Activated naive CD8-positive, alpha-beta T cell treated with anti-CD3 and anti-CD28 coated beads, Interleukin-2, amount 50 U/mL, for 24 hours (primary cell): Measurements from ENCODE around the gene LRMDA.

Experiments
- ATAC-seq: fragments of 150-1000 bp; cut with Tn5 transposase; one replicate; pipeline ENCODE4 v1.10.0; 2021
- DNase-seq: peaks from one replicate; pipeline ENCODE4 v3.0.0; 2021
- H3K27ac Mint-ChIP-seq: one replicate; pipeline ENCODE4 v1.8.0; 2021; ENCODE audit warnings: mild to moderate bottlenecking, mixed read lengths
- H3K27me3 Mint-ChIP-seq: one replicate; pipeline ENCODE4 v1.8.0; 2021; ENCODE audit warnings: mixed read lengths
- H3K36me3 Mint-ChIP-seq: one replicate; pipeline ENCODE4 v1.8.0; 2021; ENCODE audit warnings: low read depth, mixed read lengths
- H3K4me1 Mint-ChIP-seq: one replicate; pipeline ENCODE4 v1.8.0; 2021; ENCODE audit warnings: mixed read lengths
- H3K4me3 Mint-ChIP-seq: one replicate; pipeline ENCODE4 v1.8.0; 2021; ENCODE audit warnings: mild to moderate bottlenecking, moderate library complexity, mixed read lengths
- H3K9me3 Mint-ChIP-seq: one replicate; pipeline ENCODE4 v1.8.0; 2021; ENCODE audit warnings: mixed read lengths

The LRMDA gene

GRCh38 chr10:76553263-76554032 is 1122.0 kb downstream of the LRMDA start:
- H3K4me1 Mint-ChIP-seq: no peaks in the 10 kb centered on the region
- H3K36me3 Mint-ChIP-seq: no peaks in the 10 kb centered on the region
- ATAC-seq (no peak), DNase-seq (no peak)
- no peak overlapping the region for H3K27ac Mint-ChIP-seq
- no peaks in the 10 kb centered on the region for H3K9me3 Mint-ChIP-seq
- no peaks in the 10 kb centered on the region for H3K27me3 Mint-ChIP-seq
- H3K4me3 Mint-ChIP-seq: no peak overlapping the region

GRCh38 chr10:76554033-76554408 is 1122.6 kb downstream of the LRMDA start:
- Mint-ChIP-seq H3K27me3 (no peaks in the 10 kb centered on the region), H3K36me3 (no peaks in the 10 kb centered on the region), H3K27ac (no peak overlapping the region), H3K4me1 (no peaks in the 10 kb centered on the region), H3K4me3 (no peak overlapping the region), H3K9me3 (no peaks in the 10 kb centered on the region)
- ATAC-seq: no peak
- no peak for DNase-seq

GRCh38 chr10:76554478-76554877 is 1123.1 kb downstream of the LRMDA start:
- H3K27ac Mint-ChIP-seq: no peak overlapping the region
- no peaks in the 10 kb centered on the region for H3K36me3 Mint-ChIP-seq
- H3K4me1 Mint-ChIP-seq: no peaks in the 10 kb centered on the region
- ATAC-seq (no peak), DNase-seq (no peak)
- H3K4me3 Mint-ChIP-seq: no peak overlapping the region
- no peaks in the 10 kb centered on the region for H3K27me3 Mint-ChIP-seq
- H3K9me3 Mint-ChIP-seq: no peaks in the 10 kb centered on the region

- Mint-ChIP-seq H3K9me3 (no peaks in the 10 kb centered on the region), H3K27ac (no peak overlapping the region), H3K27me3 (no peaks in the 10 kb centered on the region), H3K36me3 (no peaks in the 10 kb centered on the region), H3K4me1 (no peaks in the 10 kb centered on the region), H3K4me3 (no peak overlapping the region)
- DNase-seq (no peak), ATAC-seq (no peak)
Measured at GRCh38 chr10:76555067-76555670, 1123.7 kb downstream of the LRMDA start.

GRCh38 chr10:76557366-76557765 is 1125.9 kb downstream of the LRMDA start:
- H3K27me3 Mint-ChIP-seq: no peaks in the 10 kb centered on the region
- no peak for DNase-seq

GRCh38 chr10:76558586-76558985 is 1127.2 kb downstream of the LRMDA start:
- Mint-ChIP-seq H3K4me1 (no peaks in the 10 kb centered on the region), H3K27me3 (no peaks in the 10 kb centered on the region), H3K36me3 (no peaks in the 10 kb centered on the region), H3K9me3 (no peaks in the 10 kb centered on the region), H3K27ac (no peak overlapping the region), H3K4me3 (no peak overlapping the region)
- no peak for ATAC-seq
- DNase-seq: no peak

More at GRCh38 chr10:76557366-76557765, 1125.9 kb downstream of the LRMDA start:
- no peak for ATAC-seq
- Mint-ChIP-seq H3K9me3 (no peaks in the 10 kb centered on the region), H3K36me3 (no peaks in the 10 kb centered on the region), H3K4me1 (no peaks in the 10 kb centered on the region), H3K4me3 (no peak overlapping the region), H3K27ac (no peak overlapping the region)

GRCh38 chr10:76558996-76559891 is 1127.8 kb downstream of the LRMDA start:
- no peak overlapping the region for H3K27ac Mint-ChIP-seq
- DNase-seq (no peak), ATAC-seq (no peak)
- no peaks in the 10 kb centered on the region for H3K27me3 Mint-ChIP-seq
- H3K4me1 Mint-ChIP-seq: no peaks in the 10 kb centered on the region
- H3K36me3 Mint-ChIP-seq: no peaks in the 10 kb centered on the region
- no peak overlapping the region for H3K4me3 Mint-ChIP-seq
- no peaks in the 10 kb centered on the region for H3K9me3 Mint-ChIP-seq

GRCh38 chr10:76559892-76560220 is 1128.4 kb downstream of the LRMDA start:
- Mint-ChIP-seq H3K9me3 (no peaks in the 10 kb centered on the region), H3K4me3 (no peak overlapping the region), H3K36me3 (no peaks in the 10 kb centered on the region), H3K27me3 (no peaks in the 10 kb centered on the region), H3K27ac (no peak overlapping the region), H3K4me1 (no peaks in the 10 kb centered on the region)
- ATAC-seq (no peak), DNase-seq (no peak)

- no peak for DNase-seq
- H3K9me3 Mint-ChIP-seq: no peaks in the 10 kb centered on the region
Measured at GRCh38 chr10:76560338-76560737, 1128.9 kb downstream of the LRMDA start.

GRCh38 chr10:76563286-76563685 is 1131.9 kb downstream of the LRMDA start:
- Mint-ChIP-seq H3K27ac (no peak overlapping the region), H3K36me3 (no peaks in the 10 kb centered on the region)

More at GRCh38 chr10:76560338-76560737, 1128.9 kb downstream of the LRMDA start:
- Mint-ChIP-seq H3K4me1 (no peaks in the 10 kb centered on the region), H3K36me3 (no peaks in the 10 kb centered on the region), H3K27me3 (no peaks in the 10 kb centered on the region), H3K27ac (no peak overlapping the region), H3K4me3 (no peak overlapping the region)
- ATAC-seq: no peak

GRCh38 chr10:76572021-76572420 is 1140.6 kb downstream of the LRMDA start:
- no peak overlapping the region for H3K4me3 Mint-ChIP-seq
- no peaks in the 10 kb centered on the region for H3K4me1 Mint-ChIP-seq
- H3K27me3 Mint-ChIP-seq: no peaks in the 10 kb centered on the region
- no peak for DNase-seq
- no peaks in the 10 kb centered on the region for H3K36me3 Mint-ChIP-seq
- peaks cover 4% of the 10 kb centered on the region for H3K9me3 Mint-ChIP-seq
- ATAC-seq: no peak
- H3K27ac Mint-ChIP-seq: no peak overlapping the region

More at GRCh38 chr10:76563286-76563685, 1131.9 kb downstream of the LRMDA start:
- DNase-seq: no peak
- peaks cover 4% of the 10 kb centered on the region for H3K9me3 Mint-ChIP-seq
- no peaks in the 10 kb centered on the region for H3K27me3 Mint-ChIP-seq
- no peaks in the 10 kb centered on the region for H3K4me1 Mint-ChIP-seq
- H3K4me3 Mint-ChIP-seq: no peak overlapping the region
- ATAC-seq: no peak

- no peaks in the 10 kb centered on the region for H3K27me3 Mint-ChIP-seq
- DNase-seq (no peak), ATAC-seq (no peak)
- no peaks in the 10 kb centered on the region for H3K36me3 Mint-ChIP-seq
- peaks cover 7% of the 10 kb centered on the region for H3K9me3 Mint-ChIP-seq
- H3K27ac Mint-ChIP-seq: no peak overlapping the region
- no peaks in the 10 kb centered on the region for H3K4me1 Mint-ChIP-seq
- no peak overlapping the region for H3K4me3 Mint-ChIP-seq
Measured at GRCh38 chr10:76576276-76576962, 1145.0 kb downstream of the LRMDA start.

- DNase-seq (no peak), ATAC-seq (no peak)
- Mint-ChIP-seq H3K4me1 (no peaks in the 10 kb centered on the region), H3K9me3 (peaks cover 7% of the 10 kb centered on the region), H3K27me3 (no peaks in the 10 kb centered on the region), H3K36me3 (no peaks in the 10 kb centered on the region), H3K4me3 (no peak overlapping the region), H3K27ac (no peak overlapping the region)
Measured at GRCh38 chr10:76577455-76577854, 1146.0 kb downstream of the LRMDA start.

GRCh38 chr10:76581506-76582256 is 1150.3 kb downstream of the LRMDA start:
- Mint-ChIP-seq H3K4me3 (no peak overlapping the region), H3K9me3 (peaks cover 7% of the 10 kb centered on the region), H3K27ac (no peak overlapping the region), H3K36me3 (no peaks in the 10 kb centered on the region), H3K27me3 (no peaks in the 10 kb centered on the region), H3K4me1 (no peaks in the 10 kb centered on the region)
- no peak for DNase-seq
- no peak for ATAC-seq
